H9 (cell line): ENCODE data around the gene SCAF8. TPM values are rescaled to one million over a fixed set of nuclear protein-coding genes. Genes with fewer than 3 reads are reported as not detected.

Experiments
- DNase-seq: peaks from one replicate; pipeline ENCODE4 v3.0.0-alpha.2; 2017
- H2AFZ ChIP-seq: one replicate; pipeline ENCODE4 v1.6.1; 2013; ENCODE audit warnings: mild to moderate bottlenecking, low read length, control low read depth, moderate library complexity
- H2AK5ac ChIP-seq: 2 replicates; pipeline ENCODE4 v1.6.1; 2013; ENCODE audit warnings: low read length, control low read depth, mixed read lengths; ENCODE audit not compliant: insufficient read length
- H2BK120ac ChIP-seq: one replicate; pipeline ENCODE4 v1.6.1; 2013; ENCODE audit warnings: low read depth, mild to moderate bottlenecking, low read length, control low read depth, inconsistent platforms; ENCODE audit not compliant: poor library complexity, severe bottlenecking
- H2BK12ac ChIP-seq: 2 replicates; pipeline ENCODE4 v1.6.1; 2013; ENCODE audit warnings: low read length, control low read depth, mixed read lengths, low read depth; ENCODE audit not compliant: insufficient read length
- H2BK15ac ChIP-seq: 2 replicates; pipeline ENCODE4 v1.6.1; 2013; ENCODE audit warnings: low read depth, low read length, control low read depth
- H2BK20ac ChIP-seq: one replicate; pipeline ENCODE4 v1.6.1; 2013; ENCODE audit warnings: low read depth, mild to moderate bottlenecking, low read length, control low read depth, inconsistent platforms; ENCODE audit not compliant: poor library complexity, severe bottlenecking
- H2BK5ac ChIP-seq: 2 replicates; pipeline ENCODE4 v1.6.1; 2013; ENCODE audit warnings: low read length, control low read depth, mixed read lengths; ENCODE audit not compliant: insufficient read length
- H3K14ac ChIP-seq: 2 replicates; pipeline ENCODE4 v1.6.1; 2013; ENCODE audit warnings: low read length, control low read depth; ENCODE audit not compliant: insufficient read depth
- H3K18ac ChIP-seq: 2 replicates; pipeline ENCODE4 v1.6.1; 2013; ENCODE audit warnings: low read depth, mild to moderate bottlenecking, mixed read lengths, low read length, control low read depth; ENCODE audit not compliant: insufficient read length
- H3K23ac ChIP-seq: 2 replicates; pipeline ENCODE4 v1.6.1; 2013; ENCODE audit warnings: low read length, control low read depth, mixed read lengths, low read depth; ENCODE audit not compliant: insufficient read length
- H3K23me2 ChIP-seq: 2 replicates; pipeline ENCODE4 v1.6.1; 2013; ENCODE audit warnings: low read depth, mild to moderate bottlenecking, mixed read lengths, low read length, control low read depth; ENCODE audit not compliant: insufficient read length, poor library complexity, severe bottlenecking
- H3K27ac ChIP-seq: 2 replicates; pipeline ENCODE4 v1.5.1; 2013; ENCODE audit warnings: low read length, control low read depth, mixed read lengths, low read depth; ENCODE audit not compliant: insufficient read length
- H3K27me3 ChIP-seq: 2 replicates; pipeline ENCODE4 v1.6.1; 2013; ENCODE audit warnings: low read length, control low read depth, inconsistent platforms; ENCODE audit not compliant: insufficient read depth
- H3K4ac ChIP-seq: 2 replicates; pipeline ENCODE4 v1.6.1; 2013; ENCODE audit warnings: low read depth, mild to moderate bottlenecking, control low read depth, inconsistent platforms, low read length, moderate library complexity
- H3K4me1 ChIP-seq: 2 replicates; pipeline ENCODE4 v1.6.1; 2013; ENCODE audit warnings: low read length, control low read depth, inconsistent platforms; ENCODE audit not compliant: insufficient read depth
- H3K4me2 ChIP-seq: 2 replicates; pipeline ENCODE4 v1.6.1; 2013; ENCODE audit warnings: low read length, control low read depth, mixed read lengths; ENCODE audit not compliant: insufficient read length, insufficient read depth
- H3K56ac ChIP-seq: 2 replicates; pipeline ENCODE4 v1.6.1; 2013; ENCODE audit warnings: low read depth, mild to moderate bottlenecking, mixed read lengths, low read length, control low read depth; ENCODE audit not compliant: insufficient read length
- H3K79me1 ChIP-seq: 2 replicates; pipeline ENCODE4 v1.6.1; 2013; ENCODE audit warnings: low read depth, mild to moderate bottlenecking, moderate library complexity, low read length, control low read depth, inconsistent platforms; ENCODE audit not compliant: insufficient read depth, poor library complexity, severe bottlenecking
- H3K79me2 ChIP-seq: 2 replicates; pipeline ENCODE4 v1.6.1; 2013; ENCODE audit warnings: low read length, control low read depth, inconsistent platforms; ENCODE audit not compliant: insufficient read depth
- H3K9ac ChIP-seq: 2 replicates; pipeline ENCODE4 v1.6.1; 2013; ENCODE audit warnings: low read length, control low read depth, mixed read lengths; ENCODE audit not compliant: insufficient read length; ENCODE audit errors: extremely low read depth
- H3K9me3 ChIP-seq: one replicate; pipeline ENCODE4 v1.6.1; 2013; ENCODE audit warnings: low read depth, low read length, inconsistent platforms; ENCODE audit not compliant: control insufficient read depth
- H3T11ph ChIP-seq: one replicate; pipeline ENCODE4 v1.6.1; 2013; ENCODE audit warnings: mild to moderate bottlenecking, low read length, control low read depth, inconsistent platforms
- H4K20me1 ChIP-seq: one replicate; pipeline ENCODE4 v1.6.1; 2013; ENCODE audit not compliant: control insufficient read depth, insufficient read length, insufficient read depth
- H4K5ac ChIP-seq: 2 replicates; pipeline ENCODE4 v1.6.1; 2013; ENCODE audit warnings: low read depth, mild to moderate bottlenecking, mixed read lengths, low read length, control low read depth; ENCODE audit not compliant: insufficient read length
- H4K8ac ChIP-seq: replicated peaks from 2 replicates; pipeline ENCODE4 v1.6.1; 2013; ENCODE audit warnings: low read length, control low read depth, mixed read lengths, low read depth; ENCODE audit not compliant: insufficient read length
- H4K91ac ChIP-seq: 2 replicates; pipeline ENCODE4 v1.6.1; 2013; ENCODE audit warnings: low read depth, mild to moderate bottlenecking, moderate library complexity, mixed read lengths, low read length, control low read depth; ENCODE audit not compliant: insufficient read length
- H3K27ac Mint-ChIP-seq, 3 experiments: 2 replicates in 2 of 3; 3 replicates in 1 of 3; pipeline ENCODE4 v1.8.0; 2020 to 2021; ENCODE audit warnings: mixed read lengths in 3 of 3, mild to moderate bottlenecking in 1 of 3, moderate library complexity in 1 of 3
- H3K27me3 Mint-ChIP-seq: 2 replicates; pipeline ENCODE4 v1.8.0; 2021; ENCODE audit warnings: low read depth, mild to moderate bottlenecking, moderate library complexity, mixed read lengths
- H3K36me3 Mint-ChIP-seq, 3 experiments: 2 replicates in 2 of 3; 3 replicates in 1 of 3; pipeline ENCODE4 v1.8.0; 2020 to 2021; ENCODE audit warnings: low read depth in 3 of 3, mixed read lengths in 3 of 3; ENCODE audit not compliant: insufficient read depth in 1 of 3
- H3K4me1 Mint-ChIP-seq, 2 experiments: 2 replicates each; pipeline ENCODE4 v1.8.0; 2020; ENCODE audit warnings: mixed read lengths in 2 of 2
- H3K4me3 Mint-ChIP-seq, 2 experiments: 2 replicates in 1 of 2; 3 replicates in 1 of 2; pipeline ENCODE4 v1.8.0; 2020 to 2021; ENCODE audit warnings: mild to moderate bottlenecking in 2 of 2, mixed read lengths in 2 of 2, moderate library complexity in 1 of 2
- H3K9me3 Mint-ChIP-seq, 2 experiments: 2 replicates in 1 of 2; 3 replicates in 1 of 2; pipeline ENCODE4 v1.8.0; 2020; ENCODE audit warnings: mild to moderate bottlenecking in 2 of 2, mixed read lengths in 2 of 2, moderate library complexity in 1 of 2
- CTCF ChIP-seq: fragments of 200-600 bp; sonication (generic); conservative IDR thresholded peaks from 3 replicates; pipeline ENCODE4 v1.8.0; 2021; ENCODE audit warnings: antibody characterized with exemption, mild to moderate bottlenecking
- WGBS: extraction: QIAGEN DNeasy Blood & Tissue Kit; methylation state at CpG from one replicate; pipeline ENCODE4 v1.1.7; 2013; ENCODE audit warnings: missing lambda C conversion rate, low lambda C conversion rate, mixed read lengths; ENCODE audit not compliant: insufficient read length; ENCODE audit errors: extremely low coverage; 5-methylcytosine and 5-hydroxymethylcytosine counted together
- total RNA-seq: library from RNA; stranded (reverse); gene quantifications from 2 replicates; pipeline ENCODE4 v1.2.1, GENCODE V29; 2021

The SCAF8 gene
- total RNA-seq, 1 experiment from 2014 or later = 78.5 TPM

- Mint-ChIP-seq H3K27ac (peak overlapping the region in 1 of 3 experiments; percentile 61; a peak in 1 of 7 replicates), H3K4me3 (no peak overlapping the region), H3K9me3 (no peaks in the 10 kb centered on the region), H3K4me1 (peaks cover 12 to 20% of the 10 kb centered on the region in 2 experiments), H3K27me3 (no peaks in the 10 kb centered on the region), H3K36me3 (peaks cover 0 to 6% (median 2%) of the 10 kb centered on the region in 3 experiments; a peak in 5 of 7 replicates)
- Histone ChIP-seq H3K9me3 (no peaks in the 10 kb centered on the region), H3T11ph (no peak overlapping the region), H2BK120ac (no peak overlapping the region), H3K14ac (no peak overlapping the region), H2AK5ac (no peak overlapping the region), H4K20me1 (no peaks in the 10 kb centered on the region), H3K27me3 (no peaks in the 10 kb centered on the region), H3K79me1 (no peaks in the 10 kb centered on the region), H3K23ac (no peak overlapping the region), H2BK12ac (no peak overlapping the region), H3K27ac (no peak overlapping the region), H3K4me2 (no peak overlapping the region), H4K91ac (no peak overlapping the region), H2AFZ (no peak overlapping the region), H4K8ac (no peak overlapping the region), H3K4me1 (no peaks in the 10 kb centered on the region), H3K23me2 (no peaks in the 10 kb centered on the region), H2BK5ac (no peak overlapping the region), H3K56ac (no peak overlapping the region), H3K4ac (no peak overlapping the region), H3K9ac (no peak overlapping the region), H4K5ac (no peak overlapping the region), H2BK20ac (no peak overlapping the region), H2BK15ac (no peak overlapping the region), H3K18ac (no peak overlapping the region), H3K79me2 (no peaks in the 10 kb centered on the region; the same call in 1 of the 2 replicates)
- DNase-seq = no peak
- WGBS = no CpG with 5 or more reads among the region's 1 CpG
- no peak for TF ChIP-seq CTCF
Measured at GRCh38 chr6:154861825-154862224, 128.6 kb downstream of the SCAF8 start.
